GM21737 (cell line): ENCODE measurements around the gene TSHZ3.

ENCODE experiments used
- ATAC-seq: cut with Tn5 transposase; IDR thresholded peaks from one replicate; pipeline ENCODE4 v1.9.1; 2021; ENCODE audit warnings: mild to moderate bottlenecking, moderate library complexity; ENCODE audit not compliant: unreplicated experiment

TSHZ3 gene

DNA sequence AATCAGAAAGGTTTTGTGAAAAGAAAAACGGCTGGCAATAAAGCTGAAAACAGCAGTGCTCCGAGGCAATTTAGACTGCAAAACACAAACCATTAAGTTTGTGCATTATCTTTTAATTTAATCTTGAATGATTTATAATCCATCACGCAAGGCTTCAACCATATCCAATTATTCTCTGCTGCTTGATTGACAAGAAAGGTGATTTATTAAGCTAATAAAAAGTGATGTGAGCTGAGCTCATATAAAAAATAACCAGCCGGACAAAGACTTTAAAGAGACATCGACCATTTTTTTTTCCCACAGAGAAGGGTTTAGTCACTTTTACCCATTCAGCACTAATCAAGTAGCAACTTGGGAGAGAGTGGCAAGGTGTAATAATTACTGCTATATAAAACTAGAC, 33.6 kb downstream of the TSHZ3 start:
- ATAC-seq: no peak

DNA sequence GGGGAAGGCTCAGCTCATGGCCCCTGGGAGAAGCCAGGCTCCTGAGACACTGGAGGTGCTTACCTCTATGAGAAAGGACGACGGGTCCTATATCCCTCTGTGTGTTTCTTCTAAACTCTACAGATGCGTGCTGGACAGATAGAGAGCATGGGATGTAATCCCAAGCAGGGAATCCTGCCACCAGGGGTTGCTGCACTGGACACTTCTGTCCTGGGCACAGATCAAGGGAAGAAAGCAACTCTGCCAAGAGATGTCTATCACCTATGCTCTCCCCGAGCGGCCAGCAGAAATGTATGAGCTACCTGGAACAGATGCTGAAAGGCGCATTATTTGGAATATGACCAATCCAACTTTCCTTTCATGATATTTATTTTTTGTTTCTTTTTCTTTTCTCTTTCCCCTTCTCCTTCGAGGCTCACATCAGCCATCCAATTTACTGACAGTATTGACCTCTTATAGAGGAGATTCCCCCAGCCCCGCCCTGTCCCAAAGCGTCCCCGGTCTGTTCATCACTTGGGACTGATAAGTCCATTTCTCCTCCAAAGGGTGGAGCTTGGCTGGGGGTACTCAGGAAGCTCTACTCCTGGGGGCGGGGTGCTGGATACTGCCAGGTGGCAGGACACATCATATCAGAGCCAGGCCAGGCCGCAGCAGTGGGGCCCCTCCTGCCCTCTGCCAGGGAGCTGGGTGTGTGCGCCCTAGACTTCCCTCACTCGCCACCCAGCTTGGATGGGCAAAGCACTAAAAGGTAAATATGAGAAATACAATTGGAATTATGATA, 34.2 kb downstream of the TSHZ3 start:
- no peak for ATAC-seq

DNA sequence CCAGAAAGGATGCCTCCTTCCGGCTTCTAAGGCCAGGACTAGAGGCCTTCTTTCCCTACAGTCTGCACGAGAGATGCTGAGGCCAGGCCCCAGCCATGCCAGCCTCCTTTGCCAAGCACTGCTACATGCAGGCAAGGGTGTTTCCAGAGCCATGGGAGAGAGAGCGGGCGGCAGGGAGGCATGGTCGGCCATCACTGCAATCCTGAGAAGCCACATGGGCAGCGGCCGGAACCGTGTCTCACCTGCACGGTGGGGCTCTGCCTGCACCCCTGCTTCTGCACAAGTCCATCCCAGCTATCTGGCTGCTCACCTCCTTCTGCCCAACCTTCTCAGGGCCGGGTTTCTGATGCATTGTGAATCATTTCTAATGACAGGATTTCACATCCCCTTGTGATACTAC, 35.1 kb downstream of the TSHZ3 start:
- ATAC-seq: no peak

GRCh38 chr19:31313291-31314030, 35.8 kb downstream of the TSHZ3 start:
- no peak for ATAC-seq

GRCh38 chr19:31312677-31313244, 36.5 kb downstream of the TSHZ3 start:
- ATAC-seq: no peak

- ATAC-seq: no peak
Observed at GRCh38 chr19:31312009-31312676, 37.1 kb downstream of the TSHZ3 start.

DNA sequence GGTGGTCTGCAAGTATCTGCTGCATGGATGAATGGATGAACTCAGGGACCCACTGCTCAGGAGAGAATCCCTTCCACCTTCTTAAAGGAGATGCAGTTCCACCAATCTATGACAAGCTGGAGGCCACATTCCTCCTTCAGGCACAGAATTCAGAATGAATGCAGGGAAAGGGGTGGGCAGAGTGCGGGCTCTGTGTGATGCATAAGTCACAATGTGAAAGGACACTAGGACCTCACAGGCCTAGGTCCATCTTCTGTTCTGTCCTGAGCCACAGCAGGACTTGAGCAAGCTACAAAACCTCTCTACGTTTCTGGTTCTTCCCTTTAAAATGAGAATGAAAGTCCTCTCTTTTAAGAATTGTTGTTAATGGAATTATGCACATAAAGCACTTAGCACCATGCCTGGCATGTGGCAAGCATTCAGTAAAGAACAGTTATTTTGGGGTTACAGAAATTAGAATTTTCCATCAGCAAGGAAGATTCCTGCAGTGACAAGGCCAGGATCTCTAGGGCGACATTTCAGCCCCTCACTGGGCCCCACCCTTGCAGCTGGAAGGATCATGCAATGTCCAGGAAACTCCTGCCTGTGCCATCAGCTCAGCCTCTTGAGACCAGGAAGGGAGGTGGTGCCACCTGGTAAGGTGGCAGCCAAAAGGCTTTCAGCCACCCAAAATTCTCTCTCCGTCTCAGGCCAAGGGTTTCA, 38.7 kb downstream of the TSHZ3 start:
- ATAC-seq: no peak

DNA sequence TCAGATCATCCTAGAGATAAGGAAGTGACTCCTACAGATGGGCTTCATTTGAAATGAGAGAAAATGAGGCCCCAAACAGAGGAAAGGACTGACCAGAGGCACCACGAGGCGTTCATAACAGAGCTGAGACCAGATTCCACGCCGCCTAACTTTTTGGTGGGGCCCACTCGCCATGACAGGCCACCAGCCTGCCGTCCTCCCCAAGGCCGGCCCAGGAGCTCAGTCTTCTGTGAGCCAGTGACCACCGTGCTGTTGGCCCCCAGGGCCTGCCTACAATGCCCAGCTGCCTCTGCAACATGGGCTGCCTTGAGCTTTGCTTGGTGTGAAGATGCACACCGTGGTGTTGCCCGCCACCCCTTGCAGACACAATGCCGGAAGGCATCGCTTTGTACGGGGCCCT, 40.5 kb downstream of the TSHZ3 start:
- ATAC-seq: no peak

DNA sequence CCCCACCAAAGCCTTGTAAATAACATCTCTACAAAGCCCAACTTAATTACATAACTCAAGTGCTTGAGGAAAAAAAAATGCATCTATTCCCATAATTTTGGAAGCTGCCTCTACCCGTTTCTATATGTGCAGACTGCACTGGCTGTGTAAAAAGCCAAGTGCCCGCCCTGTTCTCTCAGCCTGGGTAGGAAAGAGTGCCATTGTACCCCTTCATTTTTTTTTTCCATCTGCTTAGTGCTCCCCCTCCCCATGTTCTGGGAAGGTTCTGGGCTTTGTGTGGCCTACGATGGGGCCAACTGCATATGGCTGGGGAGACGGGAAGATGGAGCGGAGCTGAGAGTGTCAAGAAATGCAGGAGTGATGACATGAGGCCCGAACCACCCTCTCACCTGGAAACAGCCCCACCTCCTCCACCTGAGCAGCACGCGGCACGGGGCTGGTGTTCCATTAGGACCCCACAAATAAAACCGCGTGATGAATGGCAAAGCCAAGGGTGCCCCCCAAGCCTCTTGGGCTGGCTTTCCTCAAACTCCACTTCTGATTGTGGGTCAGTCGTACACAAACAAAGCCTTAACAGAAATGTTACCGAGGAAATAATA, 42.1 kb downstream of the TSHZ3 start:
- no peak for ATAC-seq

DNA sequence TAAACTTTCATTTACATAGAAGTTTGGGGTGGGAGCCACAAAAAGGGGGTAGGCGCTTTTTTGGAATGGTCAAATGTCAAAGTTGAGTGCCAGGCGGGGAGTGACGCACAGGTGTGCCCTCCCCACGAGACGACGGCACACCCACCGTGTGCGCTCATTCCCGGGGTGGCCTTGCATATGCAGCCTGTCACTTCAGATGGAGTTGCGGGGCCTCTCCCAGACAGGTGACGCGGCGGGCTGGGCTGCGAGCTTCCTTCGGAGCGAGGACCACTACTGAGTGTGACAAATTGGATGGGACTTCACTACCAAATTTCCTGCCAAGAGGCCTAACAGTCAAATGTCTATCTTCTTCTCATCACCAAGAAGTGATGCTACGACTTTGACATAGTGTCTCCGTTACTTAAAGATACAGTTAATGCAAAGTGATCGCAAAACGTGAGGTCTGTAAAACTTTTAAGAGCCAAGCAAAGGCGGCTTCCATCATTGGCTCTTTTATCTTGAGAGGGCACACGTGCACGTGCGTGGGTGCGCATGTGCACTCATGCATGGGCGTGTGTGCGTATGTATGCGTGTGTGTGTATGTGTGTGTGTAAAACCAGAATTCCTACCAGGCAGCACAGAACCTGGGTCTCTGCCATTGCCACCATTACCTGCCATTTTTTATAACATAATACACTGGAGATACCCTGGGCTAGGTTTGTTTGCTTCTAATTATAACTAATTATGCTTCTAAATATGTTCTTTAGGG, 43.1 kb downstream of the TSHZ3 start:
- ATAC-seq: no peak

GRCh38 chr19:31304831-31305312, 44.4 kb downstream of the TSHZ3 start:
- ATAC-seq: no peak

DNA sequence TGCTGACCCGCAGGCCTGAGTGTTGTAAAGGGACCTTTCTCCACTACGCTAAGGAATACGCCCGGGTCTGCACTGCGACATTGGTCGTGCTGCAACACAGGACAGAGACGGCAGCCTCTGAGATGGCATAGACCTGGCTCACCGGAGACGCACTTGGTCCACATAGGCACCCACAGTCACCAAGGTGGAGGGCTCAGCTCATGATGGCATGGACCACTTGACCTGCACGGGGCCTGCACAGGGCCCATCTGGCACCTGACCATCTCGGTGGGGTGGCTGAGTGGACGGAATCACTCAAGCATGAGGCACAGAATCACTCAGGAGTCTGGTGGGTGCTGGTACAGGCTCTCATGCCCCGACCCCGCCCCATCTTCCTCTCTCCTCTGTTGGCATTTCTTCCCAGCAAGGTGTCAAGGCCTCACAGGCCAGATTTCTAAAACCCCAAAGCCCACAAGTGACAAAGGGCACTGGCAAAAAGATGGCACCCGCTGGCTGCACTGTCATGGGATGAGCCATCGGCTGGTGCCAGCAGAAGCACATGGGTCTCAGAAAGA, 45.9 kb downstream of the TSHZ3 start:
- ATAC-seq: no peak

- ATAC-seq: no peak
Observed at GRCh38 chr19:31301306-31301980, 47.8 kb downstream of the TSHZ3 start.

GRCh38 chr19:31300422-31300821, 48.8 kb downstream of the TSHZ3 start:
- no peak for ATAC-seq

- ATAC-seq: no peak
Observed at GRCh38 chr19:31299665-31300064, 49.6 kb downstream of the TSHZ3 start.

GRCh38 chr19:31297991-31298390, 51.2 kb downstream of the TSHZ3 start:
- no peak for ATAC-seq

DNA sequence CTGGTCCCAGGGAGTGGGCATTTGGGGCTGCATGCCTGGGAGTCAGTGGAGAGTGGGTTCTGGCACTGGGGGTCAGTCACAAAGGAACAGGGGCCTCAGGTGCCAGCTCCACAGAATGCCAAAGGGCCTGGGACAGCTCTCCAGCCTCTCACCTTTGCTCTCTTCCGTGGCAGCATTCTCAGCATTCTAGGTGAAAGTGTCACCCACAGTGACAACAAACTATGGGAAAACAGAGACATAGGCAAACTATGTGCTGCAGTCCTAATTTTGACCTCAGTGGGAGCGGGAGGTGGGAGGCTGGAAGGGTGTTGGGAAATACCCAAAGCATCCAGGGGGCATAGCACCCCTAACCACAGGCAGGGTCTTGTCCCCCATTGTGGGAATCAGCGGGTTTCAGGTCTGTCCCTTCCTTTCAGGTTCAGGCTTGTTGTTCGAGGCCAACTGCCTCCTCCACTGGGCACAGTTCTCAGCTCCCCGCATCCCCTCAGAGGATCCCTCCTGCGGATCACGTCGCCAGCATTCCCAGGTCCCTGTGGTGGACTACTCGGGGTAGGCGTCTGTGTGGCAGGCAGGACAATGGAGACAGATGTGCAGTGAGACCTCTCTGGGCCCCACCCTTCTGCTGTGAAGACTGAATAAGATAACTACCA, 52.4 kb downstream of the TSHZ3 start:
- ATAC-seq: no peak

DNA sequence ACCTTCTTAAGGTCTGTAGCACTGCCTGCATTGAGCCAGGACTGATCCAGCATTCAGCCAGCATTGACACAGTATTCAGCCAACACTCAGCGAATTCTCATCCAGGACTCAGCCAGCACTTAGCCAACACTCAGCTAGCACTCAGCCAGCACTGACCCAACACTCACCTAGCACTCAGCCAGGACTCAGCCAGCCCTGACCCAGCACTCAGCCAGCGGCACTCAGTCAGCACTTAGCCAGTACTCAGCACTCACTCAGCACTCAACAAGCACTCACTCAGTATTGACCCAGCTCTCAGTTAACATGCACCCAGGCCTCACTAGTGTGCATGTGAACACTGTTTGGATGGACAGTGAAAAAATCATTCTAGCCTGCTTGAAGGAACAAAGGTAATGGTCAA, 55.0 kb downstream of the TSHZ3 start:
- ATAC-seq: no peak
